ENCODE measurements around the gene TTN.

- TF ChIP-seq CTCF (IDR thresholded peaks at IDR 0.05) (no peak), POLR2A (IDR thresholded peaks at IDR 0.05) (no peak)
Observed at GRCh38 chr2:178530625-178531142, 276.5 kb downstream of the TTN start.

Data from esophagus squamous epithelium (tissue), 4 donors.